ENCODE results near the gene SYNE2. TPM values are rescaled to one million over a fixed set of nuclear protein-coding genes. Genes with fewer than 3 reads are reported as not detected.

The SYNE2 gene
- total RNA-seq, 1 donor: 10.1 TPM

DNA sequence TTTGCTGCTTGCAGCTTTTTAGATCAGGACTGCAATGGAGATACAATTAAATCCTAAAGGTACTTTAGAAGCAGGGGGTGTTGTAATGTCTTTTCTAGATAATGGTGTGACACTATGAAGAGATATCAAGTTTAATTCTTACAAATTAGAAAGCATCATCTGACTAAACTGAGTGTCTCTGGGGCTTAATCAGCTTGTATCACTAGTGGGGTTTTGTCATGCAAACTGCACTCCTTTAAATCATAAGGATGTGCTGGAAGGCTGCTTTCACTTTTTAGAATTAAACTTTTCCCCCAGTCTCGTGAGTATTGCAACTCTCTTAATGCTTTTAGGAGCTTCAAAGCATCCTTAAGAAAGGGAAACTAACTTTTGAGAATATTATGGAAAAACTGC is 222.8 kb downstream of the SYNE2 start:
- no peak for DNase-seq (ENCODE audit: insufficient read length, low spot score, missing footprints)
- no peak overlapping the region for H3K4me2 ChIP-seq (ENCODE audit: insufficient read depth, low read length)
- no peak overlapping the region for H3K27ac ChIP-seq (ENCODE audit: low read depth, low read length)
- H4K20me1 ChIP-seq (ENCODE audit: insufficient read depth, low read length): no peaks in the 10 kb centered on the region
- peaks cover 8% of the 10 kb centered on the region for H3K4me1 ChIP-seq (ENCODE audit: insufficient read depth, low read length)
- H3K9me3 ChIP-seq (ENCODE audit: low read depth, low read length): no peaks in the 10 kb centered on the region
- H3K27me3 ChIP-seq (ENCODE audit: insufficient read depth, low read length): no peaks in the 10 kb centered on the region
- no peaks in the 10 kb centered on the region for H3K36me3 ChIP-seq (ENCODE audit: insufficient read depth, low read length)
- TF ChIP-seq, protein P1, sequence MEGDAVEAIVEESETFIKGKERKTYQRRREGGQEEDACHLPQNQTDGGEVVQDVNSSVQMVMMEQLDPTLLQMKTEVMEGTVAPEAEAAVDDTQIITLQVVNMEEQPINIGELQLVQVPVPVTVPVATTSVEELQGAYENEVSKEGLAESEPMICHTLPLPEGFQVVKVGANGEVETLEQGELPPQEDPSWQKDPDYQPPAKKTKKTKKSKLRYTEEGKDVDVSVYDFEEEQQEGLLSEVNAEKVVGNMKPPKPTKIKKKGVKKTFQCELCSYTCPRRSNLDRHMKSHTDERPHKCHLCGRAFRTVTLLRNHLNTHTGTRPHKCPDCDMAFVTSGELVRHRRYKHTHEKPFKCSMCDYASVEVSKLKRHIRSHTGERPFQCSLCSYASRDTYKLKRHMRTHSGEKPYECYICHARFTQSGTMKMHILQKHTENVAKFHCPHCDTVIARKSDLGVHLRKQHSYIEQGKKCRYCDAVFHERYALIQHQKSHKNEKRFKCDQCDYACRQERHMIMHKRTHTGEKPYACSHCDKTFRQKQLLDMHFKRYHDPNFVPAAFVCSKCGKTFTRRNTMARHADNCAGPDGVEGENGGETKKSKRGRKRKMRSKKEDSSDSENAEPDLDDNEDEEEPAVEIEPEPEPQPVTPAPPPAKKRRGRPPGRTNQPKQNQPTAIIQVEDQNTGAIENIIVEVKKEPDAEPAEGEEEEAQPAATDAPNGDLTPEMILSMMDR (IDR thresholded peaks at IDR 0.05; ENCODE audit: extremely low read depth, low read depth, low read length): no peak
- H2AFZ ChIP-seq (ENCODE audit: low read length): no peak overlapping the region
- H3K4me3 ChIP-seq (ENCODE audit: insufficient read depth, low read length): no peak overlapping the region
- no peaks in the 10 kb centered on the region for H3K79me2 ChIP-seq (ENCODE audit: insufficient read depth, low read length)

GRCh38 chr14:64080452-64080851 is 227.6 kb downstream of the SYNE2 start:
- Histone ChIP-seq H3K79me2 (ENCODE audit: insufficient read depth, low read length) (no peaks in the 10 kb centered on the region), H3K4me1 (ENCODE audit: insufficient read depth, low read length) (no peaks in the 10 kb centered on the region), H3K27me3 (ENCODE audit: insufficient read depth, low read length) (no peaks in the 10 kb centered on the region), H3K9me3 (ENCODE audit: low read depth, low read length) (no peaks in the 10 kb centered on the region), H3K27ac (ENCODE audit: low read depth, low read length) (no peak overlapping the region), H3K36me3 (ENCODE audit: insufficient read depth, low read length) (no peaks in the 10 kb centered on the region), H4K20me1 (ENCODE audit: insufficient read depth, low read length) (no peaks in the 10 kb centered on the region), H3K4me2 (ENCODE audit: insufficient read depth, low read length) (no peak overlapping the region), H2AFZ (ENCODE audit: low read length) (no peak overlapping the region), H3K4me3 (ENCODE audit: insufficient read depth, low read length) (no peak overlapping the region)
- no peak for DNase-seq (ENCODE audit: insufficient read length, low spot score, missing footprints)
- TF ChIP-seq, protein P1 (IDR thresholded peaks at IDR 0.05; ENCODE audit: extremely low read depth, low read depth, low read length): no peak

GRCh38 chr14:64081174-64081746 is 228.5 kb downstream of the SYNE2 start:
- H3K27me3 ChIP-seq (ENCODE audit: insufficient read depth, low read length): no peaks in the 10 kb centered on the region
- no peak for DNase-seq (ENCODE audit: insufficient read length, low spot score, missing footprints)
- no peaks in the 10 kb centered on the region for H3K9me3 ChIP-seq (ENCODE audit: low read depth, low read length)
- H3K27ac ChIP-seq (ENCODE audit: low read depth, low read length): no peak overlapping the region
- H3K4me1 ChIP-seq (ENCODE audit: insufficient read depth, low read length): no peaks in the 10 kb centered on the region
- H4K20me1 ChIP-seq (ENCODE audit: insufficient read depth, low read length): no peaks in the 10 kb centered on the region
- no peak overlapping the region for H3K4me3 ChIP-seq (ENCODE audit: insufficient read depth, low read length)
- no peaks in the 10 kb centered on the region for H3K79me2 ChIP-seq (ENCODE audit: insufficient read depth, low read length)
- TF ChIP-seq, protein P1 (IDR thresholded peaks at IDR 0.05; ENCODE audit: extremely low read depth, low read depth, low read length): no peak
- no peaks in the 10 kb centered on the region for H3K36me3 ChIP-seq (ENCODE audit: insufficient read depth, low read length)
- H2AFZ ChIP-seq (ENCODE audit: low read length): no peak overlapping the region
- no peak overlapping the region for H3K4me2 ChIP-seq (ENCODE audit: insufficient read depth, low read length)

GRCh38 chr14:64082837-64083236 is 230.0 kb downstream of the SYNE2 start:
- no peaks in the 10 kb centered on the region for H3K4me1 ChIP-seq (ENCODE audit: insufficient read depth, low read length)
- H2AFZ ChIP-seq (ENCODE audit: low read length): no peak overlapping the region
- H3K27me3 ChIP-seq (ENCODE audit: insufficient read depth, low read length): no peaks in the 10 kb centered on the region
- no peaks in the 10 kb centered on the region for H3K9me3 ChIP-seq (ENCODE audit: low read depth, low read length)
- H4K20me1 ChIP-seq (ENCODE audit: insufficient read depth, low read length): no peaks in the 10 kb centered on the region
- no peak overlapping the region for H3K4me2 ChIP-seq (ENCODE audit: insufficient read depth, low read length)
- no peak overlapping the region for H3K4me3 ChIP-seq (ENCODE audit: insufficient read depth, low read length)
- DNase-seq (ENCODE audit: insufficient read length, low spot score, missing footprints): peak; percentile 39
- no peaks in the 10 kb centered on the region for H3K79me2 ChIP-seq (ENCODE audit: insufficient read depth, low read length)
- TF ChIP-seq, protein P1 (IDR thresholded peaks at IDR 0.05; ENCODE audit: extremely low read depth, low read depth, low read length): no peak
- H3K27ac ChIP-seq (ENCODE audit: low read depth, low read length): no peak overlapping the region
- H3K36me3 ChIP-seq (ENCODE audit: insufficient read depth, low read length): no peaks in the 10 kb centered on the region
